RWPE2 (cell line): ENCODE measurements around the gene ZW10.

Source experiments
- ATAC-seq: fragments of 200-7000 bp; cut with Tn5 transposase; 3 replicates; pipeline ENCODE4 v1.9.1; 2021; ENCODE audit warnings: low read depth
- DNase-seq: peaks from one replicate; pipeline ENCODE4 v3.0.0-alpha.2; 2020; ENCODE audit warnings: low spot score
- H3K27ac ChIP-seq: fragments of 450-650 bp; 2 replicates; pipeline ENCODE4 v1.5.1; 2017; ENCODE audit warnings: mild to moderate bottlenecking; ENCODE audit not compliant: poor library complexity, severe bottlenecking
- H3K27me3 ChIP-seq: fragments of 250-450 bp; sonication (Bioruptor Pico); 2 replicates; pipeline ENCODE4 v1.5.1; 2021; ENCODE audit warnings: mild to moderate bottlenecking, moderate library complexity; ENCODE audit not compliant: insufficient read depth, poor library complexity, severe bottlenecking
- H3K36me3 ChIP-seq: fragments of 250-450 bp; sonication (Bioruptor Pico); 2 replicates; pipeline ENCODE4 v1.5.1; 2020; ENCODE audit warnings: low read depth, mild to moderate bottlenecking, moderate library complexity
- H3K4me1 ChIP-seq: fragments of 250-450 bp; sonication (Bioruptor Pico); 2 replicates; pipeline ENCODE4 v1.5.1; 2021; ENCODE audit warnings: mild to moderate bottlenecking, moderate library complexity; ENCODE audit not compliant: insufficient read depth, poor library complexity, severe bottlenecking
- H3K4me3 ChIP-seq: fragments of 250-450 bp; sonication (Bioruptor Pico); 2 replicates; pipeline ENCODE4 v1.5.1; 2021; ENCODE audit warnings: mild to moderate bottlenecking, moderate library complexity; ENCODE audit not compliant: severe bottlenecking
- H3K9me3 ChIP-seq: fragments of 250-450 bp; sonication (Bioruptor Pico); 2 replicates; pipeline ENCODE4 v1.5.1; 2021; ENCODE audit warnings: mild to moderate bottlenecking, moderate library complexity; ENCODE audit not compliant: severe bottlenecking
- CTCF ChIP-seq: fragments of 450-650 bp; IDR thresholded peaks from one replicate; pipeline ENCODE4 v1.5.1; 2017; ENCODE audit warnings: mild to moderate bottlenecking, moderate library complexity; ENCODE audit not compliant: poor library complexity, severe bottlenecking

The ZW10 gene

GRCh38 chr11:113808931-113809330 lies 35.4 kb upstream of the ZW10 start:
- no peak overlapping the region for H3K4me3 ChIP-seq
- DNase-seq, result no peak
- TF ChIP-seq CTCF, result no peak
- H3K4me1 ChIP-seq, result no peaks in the 10 kb centered on the region
- H3K9me3 ChIP-seq, result no peaks in the 10 kb centered on the region
- no peak for ATAC-seq
- H3K36me3 ChIP-seq, result peaks cover 75% of the 10 kb centered on the region
- H3K27me3 ChIP-seq, result no peaks in the 10 kb centered on the region
- no peak overlapping the region for H3K27ac ChIP-seq

- TF ChIP-seq CTCF, result peak; percentile 37
- Histone ChIP-seq H3K9me3 (no peaks in the 10 kb centered on the region), H3K36me3 (peaks cover 79% of the 10 kb centered on the region), H3K27me3 (no peaks in the 10 kb centered on the region), H3K4me1 (no peaks in the 10 kb centered on the region), H3K4me3 (no peak overlapping the region), H3K27ac (no peak overlapping the region)
- DNase-seq, result no peak
- peak; percentile 51; the same call in 1 of the 3 replicates for ATAC-seq
These were observed 32.9 kb upstream of the ZW10 start for GRCh38 chr11:113806406-113806805.

- TF ChIP-seq CTCF, result no peak
- no peak for DNase-seq
- H3K9me3 ChIP-seq, result no peaks in the 10 kb centered on the region
- ATAC-seq, result no peak
- no peak overlapping the region for H3K4me3 ChIP-seq
- H3K27ac ChIP-seq, result no peak overlapping the region
- peaks cover 79% of the 10 kb centered on the region for H3K36me3 ChIP-seq
- no peaks in the 10 kb centered on the region for H3K27me3 ChIP-seq
- H3K4me1 ChIP-seq, result no peaks in the 10 kb centered on the region
These were observed 32.1 kb upstream of the ZW10 start for GRCh38 chr11:113805640-113806039.

- Histone ChIP-seq H3K4me1 (no peaks in the 10 kb centered on the region), H3K27ac (no peak overlapping the region), H3K9me3 (no peaks in the 10 kb centered on the region), H3K36me3 (peaks cover 71% of the 10 kb centered on the region), H3K4me3 (no peak overlapping the region), H3K27me3 (no peaks in the 10 kb centered on the region)
- no peak for DNase-seq
- ATAC-seq, result no peak
- TF ChIP-seq CTCF, result no peak
These were observed 29.1 kb upstream of the ZW10 start for GRCh38 chr11:113802621-113803020.

- H3K27me3 ChIP-seq, result no peaks in the 10 kb centered on the region
- H3K4me3 ChIP-seq, result no peak overlapping the region
- ATAC-seq (peak; percentile 95), DNase-seq (no peak)
- no peak overlapping the region for H3K27ac ChIP-seq
- peak; percentile 84 for TF ChIP-seq CTCF
- H3K4me1 ChIP-seq, result no peaks in the 10 kb centered on the region
- H3K9me3 ChIP-seq, result no peaks in the 10 kb centered on the region
- H3K36me3 ChIP-seq, result peaks cover 22% of the 10 kb centered on the region
These were observed 23.3 kb upstream of the ZW10 start for GRCh38 chr11:113796663-113797259.
